IPS DF 4.7 (cell line): ENCODE results near the gene SRRT.
"Not testable (repeated sequence)": the region's sequence is repeated elsewhere in the genome, so short reads cannot be mapped to it uniquely, and the experiment has no call there.

Experiments used
- DNase-seq: peaks from one replicate; pipeline ENCODE4 v3.0.0-alpha.2; 2013; ENCODE audit warnings: low spot score; ENCODE audit errors: extremely low read depth

Gene SRRT

GRCh38 chr7:100894860-100895700 is 20.2 kb downstream of the SRRT start:
- no peak for DNase-seq

GRCh38 chr7:100895701-100895955 is 20.7 kb downstream of the SRRT start, which contains the start of gene ACHE:
ACHE (minus strand) TSS chr7:100895888; CDS start chr7:100894232, 1,656 bp downstream.
- no peak for DNase-seq

GRCh38 chr7:100895956-100896731 is 21.2 kb downstream of the SRRT start:
- DNase-seq, result no peak

GRCh38 chr7:100896732-100897608 is 22.1 kb downstream of the SRRT start:
- no peak for DNase-seq

GRCh38 chr7:100897772-100898454 is 23.0 kb downstream of the SRRT start:
- no peak for DNase-seq

- no peak for DNase-seq
These were observed 24.5 kb downstream of the SRRT start for GRCh38 chr7:100899432-100899831.

GRCh38 chr7:100900978-100901377 is 26.1 kb downstream of the SRRT start:
- no peak for DNase-seq

GRCh38 chr7:100901921-100902332 is 27.0 kb downstream of the SRRT start:
- DNase-seq, result no peak

GRCh38 chr7:100902638-100903037 is 27.7 kb downstream of the SRRT start:
- DNase-seq, result no peak

GRCh38 chr7:100908512-100908911 is 33.6 kb downstream of the SRRT start:
- DNase-seq, result no peak

GRCh38 chr7:100910443-100910842 is 35.5 kb downstream of the SRRT start:
- not testable (repeated sequence) for DNase-seq

GRCh38 chr7:100911484-100911883 is 36.6 kb downstream of the SRRT start:
- DNase-seq, result no peak

GRCh38 chr7:100914208-100914878 is 39.4 kb downstream of the SRRT start:
- DNase-seq, result no peak

GRCh38 chr7:100914879-100915447 is 40.1 kb downstream of the SRRT start:
- no peak for DNase-seq

GRCh38 chr7:100919335-100919734 is 44.4 kb downstream of the SRRT start:
- DNase-seq, result not testable (repeated sequence)

- not testable (repeated sequence) for DNase-seq
These were observed 45.0 kb downstream of the SRRT start for GRCh38 chr7:100919779-100920437.

- no peak for DNase-seq
These were observed 46.1 kb downstream of the SRRT start for GRCh38 chr7:100921039-100921438.

GRCh38 chr7:100923616-100924015 is 48.7 kb downstream of the SRRT start:
- DNase-seq, result not testable (repeated sequence)

GRCh38 chr7:100929808-100930174 is 54.9 kb downstream of the SRRT start:
- no peak for DNase-seq

- no peak for DNase-seq
These were observed 58.8 kb downstream of the SRRT start for GRCh38 chr7:100933734-100934133.
